Hepatocyte (in vitro differentiated cells): ENCODE results near the gene LRRC36.

Source experiments
- EZH2phosphoT487 ChIP-seq: fragments of 200-600 bp; sonication (generic); IDR thresholded peaks from one replicate; pipeline ENCODE4 v1.6.1; 2018; ENCODE audit warnings: antibody characterized with exemption, mild to moderate bottlenecking, low read depth, moderate library complexity; ENCODE audit not compliant: unreplicated experiment, severe bottlenecking
- TF ChIP-seq, protein P1 (sequence below): fragments of 200-600 bp; sonication (generic); IDR thresholded peaks from 2 replicates; pipeline ENCODE4 v1.5.1; 2016; ENCODE audit warnings: antibody characterized with exemption, mild to moderate bottlenecking; ENCODE audit not compliant: poor library complexity

DNA sequence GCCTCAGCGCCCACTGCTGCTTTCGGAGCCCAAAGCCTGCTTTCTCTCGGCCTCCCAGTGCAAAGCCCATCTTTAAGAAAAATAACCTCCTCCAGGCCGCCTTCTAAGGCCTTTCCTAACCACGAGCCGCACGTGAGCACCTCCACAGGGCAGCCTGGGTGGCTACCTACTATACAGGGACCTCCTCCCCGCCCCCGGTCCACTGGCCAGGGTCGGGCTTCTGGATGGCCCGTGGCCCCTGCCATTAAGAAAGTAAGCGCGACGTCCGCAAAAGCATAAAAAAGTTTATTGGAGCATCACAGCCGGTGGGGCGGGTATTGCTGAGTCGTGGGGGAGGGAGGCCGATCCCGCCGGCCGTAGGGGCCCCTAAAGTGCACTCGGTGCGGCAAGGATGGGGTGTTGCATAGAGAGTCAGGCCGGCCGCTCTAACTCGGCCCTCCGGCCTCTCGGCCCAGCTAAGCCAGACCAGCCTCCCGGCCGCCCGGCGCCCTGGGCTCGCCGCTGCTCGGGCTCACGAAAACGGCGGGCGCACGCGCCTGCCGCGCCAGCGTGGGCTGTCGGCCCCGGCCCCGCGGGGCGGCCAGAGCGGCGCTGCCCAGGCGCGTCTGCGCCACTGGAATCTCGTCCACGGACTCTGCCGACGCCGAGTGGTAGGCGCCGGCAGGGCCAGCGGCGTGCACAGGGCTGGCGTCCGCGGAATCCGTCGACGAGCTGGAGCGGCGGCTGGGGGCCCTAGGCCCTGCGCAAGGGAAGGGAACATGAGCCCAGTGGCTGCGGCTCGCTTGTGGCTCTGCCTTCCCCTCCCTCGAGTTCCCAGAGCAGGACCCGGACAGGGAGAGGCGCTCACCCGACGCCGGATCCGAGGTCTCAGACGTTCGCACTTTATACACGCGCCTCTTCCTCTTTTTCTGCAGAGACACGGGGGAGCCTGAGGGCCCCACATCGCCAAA lies 67.8 kb downstream of the LRRC36 start:
- TF ChIP-seq, protein P1, sequence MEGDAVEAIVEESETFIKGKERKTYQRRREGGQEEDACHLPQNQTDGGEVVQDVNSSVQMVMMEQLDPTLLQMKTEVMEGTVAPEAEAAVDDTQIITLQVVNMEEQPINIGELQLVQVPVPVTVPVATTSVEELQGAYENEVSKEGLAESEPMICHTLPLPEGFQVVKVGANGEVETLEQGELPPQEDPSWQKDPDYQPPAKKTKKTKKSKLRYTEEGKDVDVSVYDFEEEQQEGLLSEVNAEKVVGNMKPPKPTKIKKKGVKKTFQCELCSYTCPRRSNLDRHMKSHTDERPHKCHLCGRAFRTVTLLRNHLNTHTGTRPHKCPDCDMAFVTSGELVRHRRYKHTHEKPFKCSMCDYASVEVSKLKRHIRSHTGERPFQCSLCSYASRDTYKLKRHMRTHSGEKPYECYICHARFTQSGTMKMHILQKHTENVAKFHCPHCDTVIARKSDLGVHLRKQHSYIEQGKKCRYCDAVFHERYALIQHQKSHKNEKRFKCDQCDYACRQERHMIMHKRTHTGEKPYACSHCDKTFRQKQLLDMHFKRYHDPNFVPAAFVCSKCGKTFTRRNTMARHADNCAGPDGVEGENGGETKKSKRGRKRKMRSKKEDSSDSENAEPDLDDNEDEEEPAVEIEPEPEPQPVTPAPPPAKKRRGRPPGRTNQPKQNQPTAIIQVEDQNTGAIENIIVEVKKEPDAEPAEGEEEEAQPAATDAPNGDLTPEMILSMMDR: no peak
- TF ChIP-seq EZH2phosphoT487: no peak
